IPS-18c (cell line): ENCODE measurements around the gene CYTL1.
"Not testable (repeated sequence)": the region's sequence is repeated elsewhere in the genome, so short reads cannot be mapped to it uniquely, and the experiment has no call there.

ENCODE experiments used
- H3K4me3 ChIP-seq: 2 replicates; pipeline ENCODE4 v1.7.0; 2013; ENCODE audit warnings: low read depth, mild to moderate bottlenecking, low read length, moderate library complexity; ENCODE audit not compliant: insufficient read depth
- H3K9me3 ChIP-seq: one replicate; pipeline ENCODE4 v1.6.1; 2013; ENCODE audit warnings: mild to moderate bottlenecking, low read length, moderate library complexity; ENCODE audit not compliant: control insufficient read depth, insufficient read depth

Gene CYTL1

GRCh38 chr4:5014007-5014682, 5.1 kb downstream of the CYTL1 start:
- no peaks in the 10 kb centered on the region for H3K9me3 ChIP-seq
- no peak overlapping the region for H3K4me3 ChIP-seq

DNA sequence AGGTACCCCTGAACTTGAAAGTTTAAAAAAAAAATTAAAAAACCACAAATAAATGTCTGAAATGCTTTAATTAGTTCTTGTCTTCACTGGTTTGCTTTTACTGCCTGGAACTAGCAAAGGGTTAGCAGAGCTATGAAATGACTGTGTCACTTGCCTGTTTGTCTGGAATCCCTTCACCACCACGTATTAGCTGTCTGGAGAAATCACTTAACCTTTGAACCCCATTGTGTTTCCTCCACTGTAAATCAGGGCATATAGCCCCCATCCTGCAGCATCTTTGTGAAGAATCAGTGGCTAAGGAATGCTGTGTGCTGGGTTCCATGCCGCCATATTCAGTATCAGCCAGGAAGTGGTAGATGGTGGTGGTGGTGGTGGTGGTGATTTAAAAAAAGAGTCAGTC, 6.3 kb downstream of the CYTL1 start:
- H3K9me3 ChIP-seq, result no peaks in the 10 kb centered on the region
- no peak overlapping the region for H3K4me3 ChIP-seq

- H3K9me3 ChIP-seq, result no peaks in the 10 kb centered on the region
- no peak overlapping the region for H3K4me3 ChIP-seq
These were observed 6.9 kb downstream of the CYTL1 start for GRCh38 chr4:5012244-5012898.

GRCh38 chr4:5010984-5011383, 8.3 kb downstream of the CYTL1 start:
- H3K4me3 ChIP-seq, result no peak overlapping the region
- H3K9me3 ChIP-seq, result no peaks in the 10 kb centered on the region

DNA sequence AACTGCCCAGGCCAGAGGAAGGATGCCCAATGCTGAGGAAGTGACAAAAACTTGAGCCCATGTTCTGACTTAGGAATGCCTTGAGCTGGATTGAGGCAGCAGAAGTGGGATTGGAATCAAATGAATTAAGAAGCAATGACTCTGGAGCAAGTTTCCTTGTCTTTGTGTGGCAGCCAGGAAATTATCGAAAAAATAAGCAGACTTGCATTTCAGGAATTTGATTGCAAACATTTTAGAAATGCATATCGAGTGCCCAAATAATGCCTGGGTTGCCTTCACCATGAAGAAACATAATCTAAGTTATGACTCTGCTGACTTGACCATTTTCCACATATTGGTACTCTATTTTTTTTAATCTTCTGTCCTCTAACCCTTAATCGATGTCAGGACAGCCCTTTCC, 9.5 kb downstream of the CYTL1 start:
- no peak overlapping the region for H3K4me3 ChIP-seq
- no peaks in the 10 kb centered on the region for H3K9me3 ChIP-seq

DNA sequence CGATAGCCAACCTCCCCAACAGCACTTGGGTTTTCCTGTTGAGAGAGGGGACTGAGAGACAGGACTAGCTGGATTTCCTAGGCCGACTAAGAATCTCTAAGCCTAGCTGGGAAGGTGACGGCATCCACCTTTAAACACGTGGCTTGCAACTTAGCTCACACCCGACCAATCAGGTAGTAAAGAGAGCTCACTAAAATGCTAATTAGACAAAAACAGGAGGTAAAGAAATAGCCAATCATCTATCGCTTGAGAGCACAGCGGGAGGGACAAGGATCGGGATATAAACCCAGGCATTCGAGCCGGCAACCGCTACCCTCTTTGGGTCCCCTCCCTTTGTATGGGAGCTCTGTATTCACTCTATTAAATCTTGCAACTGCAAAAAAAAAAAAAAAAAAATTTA, 12.3 kb downstream of the CYTL1 start:
- H3K9me3 ChIP-seq, H3K4me3 ChIP-seq: not testable (repeated sequence)

DNA sequence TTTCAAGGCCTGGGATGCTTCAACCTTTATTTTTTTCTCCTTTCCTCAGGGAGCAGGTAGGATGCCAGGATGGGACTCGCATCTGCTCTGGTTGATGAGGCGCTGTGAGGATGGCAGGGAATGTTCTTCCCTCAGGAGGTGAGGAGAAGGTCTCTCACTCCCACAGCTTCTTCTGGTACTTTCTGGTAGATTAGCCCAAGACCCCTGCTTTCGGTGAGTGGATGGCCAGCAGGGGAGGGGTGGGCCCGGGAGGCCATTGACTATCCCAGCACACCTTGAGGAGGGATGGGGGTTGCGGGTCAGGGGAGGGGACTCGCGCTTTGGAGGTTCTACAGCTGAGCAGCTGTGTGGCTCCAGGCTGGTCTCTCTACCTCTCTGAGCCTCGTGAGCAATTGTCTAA, 14.8 kb downstream of the CYTL1 start:
- Histone ChIP-seq H3K4me3 (no peak overlapping the region), H3K9me3 (no peaks in the 10 kb centered on the region)

DNA sequence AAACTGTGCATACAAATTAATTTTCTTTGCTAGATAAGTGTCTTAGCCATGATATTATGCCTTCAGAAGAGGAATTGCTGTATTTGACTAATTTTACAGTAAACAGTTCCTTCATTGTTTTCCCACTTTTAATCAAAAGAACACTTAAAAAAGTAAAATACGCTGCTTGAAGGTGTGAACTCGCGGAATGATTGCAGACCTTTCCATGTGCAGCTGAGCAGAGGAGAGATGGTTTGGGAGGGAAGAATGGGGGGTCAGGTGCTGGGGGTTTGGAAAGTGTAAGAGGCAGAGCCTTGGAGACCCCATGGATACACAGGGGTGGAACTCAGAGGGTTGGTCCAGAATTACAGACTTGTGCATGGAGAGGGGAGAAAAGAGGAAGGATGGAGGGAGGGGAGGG, 15.3 kb downstream of the CYTL1 start:
- H3K9me3 ChIP-seq, result no peaks in the 10 kb centered on the region
- no peak overlapping the region for H3K4me3 ChIP-seq

- H3K9me3 ChIP-seq, result no peaks in the 10 kb centered on the region
- H3K4me3 ChIP-seq, result no peak overlapping the region
These were observed 15.8 kb downstream of the CYTL1 start for GRCh38 chr4:5003372-5003857.

DNA sequence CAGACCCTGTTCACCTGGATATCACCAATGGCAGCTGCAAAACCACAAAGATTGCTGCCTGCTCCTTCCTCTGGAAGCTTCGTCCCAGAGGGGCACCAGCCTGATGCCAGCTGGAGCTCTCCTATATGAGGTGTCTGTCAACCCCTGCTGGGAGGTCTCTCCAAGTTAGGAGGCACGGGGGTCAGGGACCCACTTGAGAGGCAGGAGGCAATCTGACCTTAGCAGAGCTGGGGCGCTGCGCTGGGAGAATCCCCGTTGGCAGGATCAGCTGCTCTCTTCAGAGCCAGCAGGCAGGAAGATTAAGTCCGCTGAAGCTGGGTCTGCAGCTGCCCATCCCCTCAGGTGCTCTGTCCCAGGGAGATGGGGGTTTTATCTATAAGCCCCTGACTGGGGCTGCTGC, 17.6 kb downstream of the CYTL1 start:
- not testable (repeated sequence) for H3K9me3 ChIP-seq, H3K4me3 ChIP-seq

- H3K4me3 ChIP-seq, H3K9me3 ChIP-seq: not testable (repeated sequence)
These were observed 22.3 kb downstream of the CYTL1 start for GRCh38 chr4:4996935-4997334.

DNA sequence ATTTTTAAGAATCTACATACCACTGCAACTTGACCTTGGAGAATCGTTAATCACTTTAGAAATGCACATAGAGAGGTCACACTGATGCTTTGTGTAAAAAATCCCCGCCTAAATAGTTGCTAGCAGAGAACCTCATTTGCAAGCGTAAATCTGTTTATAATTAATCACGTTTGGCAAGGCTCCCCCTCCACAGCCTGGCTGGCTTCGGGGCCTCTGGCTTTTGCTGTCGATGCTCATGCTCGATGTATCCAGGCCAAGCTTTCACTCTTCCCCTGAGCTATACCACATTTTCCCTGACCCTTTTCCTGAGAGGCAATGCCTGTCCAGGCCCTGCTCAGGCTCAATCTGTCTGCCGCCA, 23.4 kb downstream of the CYTL1 start:
- H3K9me3 ChIP-seq, result no peaks in the 10 kb centered on the region
- H3K4me3 ChIP-seq, result no peak overlapping the region

GRCh38 chr4:4995103-4995907, 24.0 kb downstream of the CYTL1 start:
- H3K4me3 ChIP-seq, result no peak overlapping the region
- H3K9me3 ChIP-seq, result no peaks in the 10 kb centered on the region

- H3K9me3 ChIP-seq, result no peaks in the 10 kb centered on the region
- H3K4me3 ChIP-seq, result no peak overlapping the region
These were observed 24.8 kb downstream of the CYTL1 start for GRCh38 chr4:4994312-4995097.

DNA sequence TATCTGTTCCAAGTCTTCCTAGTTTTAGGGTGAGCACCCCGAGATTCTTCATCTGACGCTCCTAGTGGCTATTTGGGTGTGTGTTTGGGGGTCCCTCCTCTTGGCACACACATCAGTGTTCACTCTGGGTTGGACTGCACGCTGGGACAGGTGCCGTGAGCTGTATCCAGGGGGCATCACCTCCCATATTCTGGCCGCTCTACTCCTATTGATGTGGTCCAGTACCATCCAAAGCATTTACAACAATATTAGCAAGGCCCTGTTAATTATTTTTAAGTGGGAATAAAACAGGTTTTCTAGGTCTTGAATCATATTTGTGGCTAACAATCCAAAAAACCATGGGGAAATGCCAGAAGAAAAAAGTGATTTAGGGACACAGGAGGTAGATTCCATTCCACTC, 26.4 kb downstream of the CYTL1 start:
- no peaks in the 10 kb centered on the region for H3K9me3 ChIP-seq
- no peak overlapping the region for H3K4me3 ChIP-seq

- no peaks in the 10 kb centered on the region for H3K9me3 ChIP-seq
- H3K4me3 ChIP-seq, result no peak overlapping the region
These were observed 27.6 kb downstream of the CYTL1 start for GRCh38 chr4:4991541-4992099.

DNA sequence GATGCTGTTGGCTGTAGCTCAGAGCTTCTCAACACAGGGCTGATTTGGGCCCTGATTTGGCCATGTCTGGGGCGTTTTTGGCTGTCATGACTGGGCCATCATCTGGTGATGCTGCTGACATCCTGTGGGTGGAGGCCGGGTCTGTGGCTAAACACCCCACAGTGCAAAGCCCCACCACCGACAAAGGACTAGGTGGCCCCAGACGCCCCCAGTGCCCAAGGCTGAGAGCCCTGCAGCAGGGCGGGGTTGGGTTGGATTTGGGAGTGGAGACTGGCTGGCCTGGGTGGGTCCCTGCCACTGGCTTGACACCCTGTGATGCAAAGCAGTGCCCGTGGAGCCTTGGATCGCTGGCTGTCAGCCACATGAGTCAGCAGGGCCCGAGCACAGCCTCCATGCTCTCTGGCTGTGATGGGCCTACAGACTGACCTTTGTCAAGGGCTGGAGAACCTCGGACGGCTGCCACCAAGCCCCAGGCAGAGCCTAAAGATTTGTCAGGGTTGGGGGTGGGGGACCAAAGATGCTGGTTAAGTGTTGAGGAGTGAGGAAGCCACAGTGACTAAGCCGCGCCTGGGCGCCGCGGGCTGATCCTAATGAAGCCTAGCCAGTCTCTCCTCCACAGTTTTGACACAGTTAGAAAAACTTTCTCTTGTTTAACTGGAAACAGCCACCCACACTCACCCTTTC, 28.3 kb downstream of the CYTL1 start:
- Histone ChIP-seq H3K9me3 (no peaks in the 10 kb centered on the region), H3K4me3 (no peak overlapping the region)
